Common myeloid progenitor, CD34-positive (primary cell): Measurements from ENCODE around the gene CAMKK2.
"Not testable (repeated sequence)": the region's sequence is repeated elsewhere in the genome, so short reads cannot be mapped to it uniquely, and the experiment has no call there.

ENCODE experiments used
- CTCF ChIA-PET: fragments of 350-600 bp; sonication (Branson Sonifier 250); formaldehyde crosslinking; loops from one replicate; lab custom pipeline; 2021; ENCODE audit warnings: antibody characterized with exemption; lab: Charles Lee
- POLR2A ChIA-PET: fragments of 350-600 bp; sonication (Branson Sonifier 250); formaldehyde crosslinking; loops from one replicate; lab custom pipeline; 2021; ENCODE audit warnings: antibody characterized with exemption; lab: Charles Lee
- DNase-seq, 3 donors: peaks; one replicate each; pipeline versions ENCODE4 v3.0.0 to v3.0.0-alpha.2; 2013
- H3K27ac ChIP-seq, 2 experiments: 1 replicate in 1 of 2; 2 replicates in 1 of 2; pipeline ENCODE4 v1.7.0; 2013; ENCODE audit warnings: inconsistent platforms in 2 of 2, low read length in 2 of 2, mild to moderate bottlenecking in 2 of 2, low read depth in 1 of 2, moderate library complexity in 1 of 2; ENCODE audit not compliant: severe bottlenecking in 2 of 2, insufficient read depth in 1 of 2, poor library complexity in 1 of 2
- H3K27me3 ChIP-seq, 5 experiments: replicated peaks in 2 of 5; 1 replicate in 3 of 5; 2 replicates in 2 of 5; pipeline versions ENCODE4 v1.6.1 to v1.7.0; 2013; ENCODE audit warnings: low read length in 4 of 5, mild to moderate bottlenecking in 2 of 5, moderate library complexity in 2 of 5, inconsistent platforms in 1 of 5; ENCODE audit not compliant: insufficient read depth in 5 of 5, control insufficient read depth in 4 of 5
- H3K36me3 ChIP-seq, 4 experiments: 1 replicate in 2 of 4; 2 replicates in 2 of 4; pipeline versions ENCODE4 v1.6.1 to v1.7.0; 2013; ENCODE audit warnings: low read length in 3 of 4, control low read depth in 1 of 4, mild to moderate bottlenecking in 1 of 4; ENCODE audit not compliant: control insufficient read depth in 4 of 4, insufficient read depth in 4 of 4
- H3K4me1 ChIP-seq, 4 experiments: 1 replicate in 3 of 4; 2 replicates in 1 of 4; pipeline versions ENCODE4 v1.6.1 to v1.7.1; 2013; ENCODE audit warnings: low read length in 3 of 4, mild to moderate bottlenecking in 3 of 4, control low read depth in 1 of 4, inconsistent platforms in 1 of 4, moderate library complexity in 1 of 4; ENCODE audit not compliant: control insufficient read depth in 4 of 4, insufficient read depth in 4 of 4; ENCODE audit errors: control extremely low read depth in 1 of 4
- H3K4me3 ChIP-seq, 7 experiments: 1 replicate in 4 of 7; 2 replicates in 3 of 7; pipeline versions ENCODE4 v1.5.1 to v1.7.0; 2013; ENCODE audit warnings: mild to moderate bottlenecking in 7 of 7, low read length in 6 of 7, moderate library complexity in 6 of 7, inconsistent platforms in 2 of 7, low read depth in 2 of 7, control low read depth in 1 of 7; ENCODE audit not compliant: insufficient read depth in 4 of 7, control insufficient read depth in 1 of 7; ENCODE audit errors: extremely low read depth in 1 of 7
- H3K9me3 ChIP-seq, 5 experiments: 1 replicate in 4 of 5; 2 replicates in 1 of 5; pipeline versions ENCODE4 v1.6.1 to v1.7.1; 2013; ENCODE audit warnings: low read length in 4 of 5, mild to moderate bottlenecking in 2 of 5, inconsistent platforms in 1 of 5, low read depth in 1 of 5, moderate library complexity in 1 of 5; ENCODE audit not compliant: control insufficient read depth in 4 of 5, insufficient read depth in 2 of 5; ENCODE audit errors: control extremely low read depth in 1 of 5
- WGBS: methylation state at CpG from one replicate; pipeline ENCODE4 v1.1.5; 2013; ENCODE audit not compliant: insufficient coverage; 5-methylcytosine and 5-hydroxymethylcytosine counted together

CAMKK2 gene

DNA sequence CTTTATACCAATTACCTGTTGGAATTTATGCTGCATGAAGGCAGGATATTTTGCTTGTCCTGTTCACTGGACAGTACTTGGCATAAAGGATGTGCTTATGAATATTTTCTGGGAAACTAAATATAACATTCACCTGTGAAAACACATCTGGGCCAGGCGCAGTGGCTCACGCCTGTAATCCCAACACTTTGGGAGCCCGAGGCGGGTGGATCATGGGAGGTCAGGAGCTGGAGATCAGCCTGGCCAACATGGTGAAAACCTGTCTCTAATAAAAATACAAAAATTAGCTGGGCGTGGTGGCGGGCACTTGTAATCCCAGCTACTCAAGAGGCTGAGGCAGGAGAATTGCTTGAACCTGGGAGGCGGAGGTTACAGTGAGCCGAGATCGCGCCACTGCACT, 87.9 kb downstream of the CAMKK2 start:
- DNase-seq, H3K4me3 ChIP-seq, POLR2A ChIA-PET, H3K36me3 ChIP-seq, H3K27me3 ChIP-seq, H3K27ac ChIP-seq, H3K9me3 ChIP-seq: not testable (repeated sequence)
- CTCF ChIA-PET, result interaction anchor here (1.4 to 2.3 kb wide), 2 partner anchors 9 to 12 kb away, joined by 3 to 5 read pairs; no protein-coding TSS in a partner anchor
- peaks cover 0 to 22% (median 18%) of the 10 kb centered on the region in 4 experiments for H3K4me1 ChIP-seq
- WGBS, result 95% methylated on average over 6 of the region's 10 CpGs

DNA sequence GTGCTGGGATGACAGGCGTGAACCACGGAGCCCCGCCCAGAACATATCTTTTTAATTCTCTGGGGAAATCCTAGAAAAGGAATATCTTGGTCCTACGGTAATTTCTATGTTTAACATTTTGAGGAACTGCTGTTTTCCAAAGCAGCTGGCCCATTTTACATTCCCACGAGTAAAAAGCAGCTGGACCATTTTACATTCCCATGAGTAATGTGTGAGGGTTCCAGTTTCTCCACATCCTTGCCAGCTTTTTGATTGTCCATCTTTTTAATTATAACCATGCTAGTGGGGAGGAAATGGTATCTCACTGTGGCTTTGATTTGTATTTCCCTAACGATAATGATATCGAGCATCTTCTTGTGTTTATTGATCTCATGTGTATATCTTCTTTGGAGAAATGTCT, 91.0 kb downstream of the CAMKK2 start:
- 98% methylated on average over 5 of the region's 7 CpGs for WGBS
- H3K4me3 ChIP-seq, result no peak overlapping the region
- CTCF ChIA-PET, result interaction anchor here (0.6 to 1.3 kb wide), 3 partner anchors 18 to 88 kb away, joined by 3 read pairs; no protein-coding TSS in a partner anchor
- no peaks in the 10 kb centered on the region for H3K27me3 ChIP-seq
- no peaks in the 10 kb centered on the region for H3K36me3 ChIP-seq
- POLR2A ChIA-PET, result interaction anchor here (0.5 kb wide), 1 partner anchor 520 kb away, joined by 3 read pairs; no protein-coding TSS in a partner anchor
- peaks cover 4 to 21% (median 12%) of the 10 kb centered on the region in 4 experiments for H3K4me1 ChIP-seq
- no peak overlapping the region for H3K27ac ChIP-seq
- no peaks in the 10 kb centered on the region for H3K9me3 ChIP-seq
- DNase-seq, result no peak

- H3K4me1 ChIP-seq, result peaks cover 3 to 13% (median 5%) of the 10 kb centered on the region in 4 experiments
- no peaks in the 10 kb centered on the region for H3K9me3 ChIP-seq
- no peak for DNase-seq
- H3K4me3 ChIP-seq, result no peak overlapping the region
- H3K27ac ChIP-seq, result peak overlapping the region in 1 of 2 experiments; percentile 72
- H3K36me3 ChIP-seq, result no peaks in the 10 kb centered on the region
- WGBS, result 93% methylated on average over 11 of the region's 11 CpGs
- ChIA-PET CTCF (interaction anchor here (0.6 to 1.3 kb wide), 3 partner anchors 17 to 304 kb away, joined by 3 read pairs; no protein-coding TSS in a partner anchor), POLR2A (no interaction called here)
- H3K27me3 ChIP-seq, result no peaks in the 10 kb centered on the region
Measured at GRCh38 chr12:121203482-121203881, 93.0 kb downstream of the CAMKK2 start.

DNA sequence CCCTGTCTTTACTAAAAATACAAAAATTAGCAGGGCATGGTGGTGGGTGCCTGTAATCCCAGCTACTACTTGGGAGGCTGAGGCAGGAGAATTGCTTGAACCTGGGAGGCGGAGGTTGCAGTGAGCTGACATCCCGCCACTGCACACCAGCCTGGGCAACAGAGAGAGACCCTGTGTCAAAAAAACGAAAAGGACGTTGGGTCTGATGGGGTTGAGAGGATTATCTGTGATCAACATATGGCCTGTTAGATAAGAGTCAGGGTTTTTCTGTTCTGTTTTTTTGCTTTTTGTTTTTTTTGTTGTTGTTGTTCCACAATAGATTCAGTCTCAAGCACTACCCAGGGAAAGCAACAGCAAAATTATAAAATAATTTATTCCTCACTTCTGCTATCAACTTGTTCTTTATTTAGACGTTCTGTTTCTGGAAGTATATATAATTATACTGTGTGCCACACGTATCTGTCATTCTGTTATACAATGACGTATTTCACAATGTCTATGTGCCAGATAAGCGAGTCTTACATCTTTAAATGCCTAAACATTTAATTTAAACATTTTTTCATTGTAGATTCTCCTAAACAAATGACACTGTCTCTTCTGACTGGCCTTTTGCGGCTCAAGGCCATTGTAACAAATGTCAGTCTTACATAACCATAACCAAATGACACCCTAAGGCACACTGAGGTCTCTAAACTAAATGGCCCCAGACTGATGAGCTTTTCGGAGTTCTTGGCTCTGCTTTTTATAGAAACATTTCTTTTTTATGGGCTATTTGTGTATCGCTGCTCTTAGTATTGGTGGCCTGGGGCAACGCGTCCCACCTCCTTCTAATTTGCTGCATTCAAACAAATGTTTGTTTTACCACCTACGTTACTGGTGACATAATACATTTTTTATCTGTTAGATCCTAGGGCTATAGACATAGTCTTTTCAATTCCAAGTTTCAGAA, 93.8 kb downstream of the CAMKK2 start:
- POLR2A ChIA-PET, result interaction anchor here (0.7 kb wide), 1 partner anchor 221 kb away, joined by 5 read pairs; no protein-coding TSS in a partner anchor
- no peaks in the 10 kb centered on the region for H3K36me3 ChIP-seq
- H3K27me3 ChIP-seq, result no peaks in the 10 kb centered on the region
- WGBS, result 44% methylated on average over 4 of the region's 14 CpGs
- peak overlapping the region; percentile 47 to 72 for H3K27ac ChIP-seq
- CTCF ChIA-PET, result interaction anchor here (1.1 to 1.5 kb wide), 3 partner anchors 16 to 35 kb away, joined by 3 read pairs; no protein-coding TSS in a partner anchor
- H3K4me3 ChIP-seq, result no peak overlapping the region
- peaks cover 4 to 15% (median 6%) of the 10 kb centered on the region in 4 experiments for H3K4me1 ChIP-seq
- no peaks in the 10 kb centered on the region for H3K9me3 ChIP-seq
- DNase-seq, result peak; percentile 60 to 82 (median 75)

- CTCF ChIA-PET, result interaction anchor here (1.5 kb wide), 1 partner anchor 28 kb away, joined by 3 read pairs; no protein-coding TSS in a partner anchor
- H3K27ac ChIP-seq, POLR2A ChIA-PET, H3K4me3 ChIP-seq, DNase-seq, H3K36me3 ChIP-seq, H3K9me3 ChIP-seq, H3K27me3 ChIP-seq: not testable (repeated sequence)
- peaks cover 4 to 29% (median 18%) of the 10 kb centered on the region in 4 experiments for H3K4me1 ChIP-seq
- WGBS, result no CpG with 5 or more reads among the region's 6 CpGs
Measured at GRCh38 chr12:121201140-121201539, 95.4 kb downstream of the CAMKK2 start.

DNA sequence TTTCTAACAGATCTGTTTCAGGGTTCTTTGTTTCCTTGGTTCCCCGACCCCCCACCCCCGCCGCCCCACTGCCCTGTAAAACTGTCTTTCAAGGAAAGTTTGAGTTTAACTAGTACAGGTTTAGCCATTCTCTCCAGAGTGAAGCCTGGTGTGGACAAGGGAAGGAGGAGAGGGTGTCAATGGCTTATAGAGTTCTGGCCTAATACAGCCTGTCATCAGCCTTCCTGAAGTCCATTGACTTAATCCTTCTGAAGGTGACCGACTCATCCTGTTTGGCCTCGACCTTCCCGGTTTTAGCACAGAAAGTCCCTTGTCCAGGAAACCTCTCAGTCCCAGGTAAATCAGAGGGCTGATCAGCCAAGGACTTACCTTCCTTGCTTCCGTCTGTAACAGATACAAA, 97.6 kb downstream of the CAMKK2 start:
- 100% methylated on average over 3 of the region's 7 CpGs for WGBS
- H3K4me3 ChIP-seq, result no peak overlapping the region
- no peaks in the 10 kb centered on the region for H3K9me3 ChIP-seq
- peaks cover 4 to 25% (median 16%) of the 10 kb centered on the region in 4 experiments for H3K4me1 ChIP-seq
- ChIA-PET POLR2A (no interaction called here), CTCF (interaction anchor here (1.3 kb wide), 1 partner anchor 8 kb away, joined by 5 read pairs; no protein-coding TSS in a partner anchor)
- no peaks in the 10 kb centered on the region for H3K36me3 ChIP-seq
- H3K27ac ChIP-seq, result no peak overlapping the region
- no peaks in the 10 kb centered on the region for H3K27me3 ChIP-seq
- DNase-seq, result no peak
